ENCODE results near the gene PDIA6.

Gene PDIA6, protein sequence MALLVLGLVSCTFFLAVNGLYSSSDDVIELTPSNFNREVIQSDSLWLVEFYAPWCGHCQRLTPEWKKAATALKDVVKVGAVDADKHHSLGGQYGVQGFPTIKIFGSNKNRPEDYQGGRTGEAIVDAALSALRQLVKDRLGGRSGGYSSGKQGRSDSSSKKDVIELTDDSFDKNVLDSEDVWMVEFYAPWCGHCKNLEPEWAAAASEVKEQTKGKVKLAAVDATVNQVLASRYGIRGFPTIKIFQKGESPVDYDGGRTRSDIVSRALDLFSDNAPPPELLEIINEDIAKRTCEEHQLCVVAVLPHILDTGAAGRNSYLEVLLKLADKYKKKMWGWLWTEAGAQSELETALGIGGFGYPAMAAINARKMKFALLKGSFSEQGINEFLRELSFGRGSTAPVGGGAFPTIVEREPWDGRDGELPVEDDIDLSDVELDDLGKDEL

DNA sequence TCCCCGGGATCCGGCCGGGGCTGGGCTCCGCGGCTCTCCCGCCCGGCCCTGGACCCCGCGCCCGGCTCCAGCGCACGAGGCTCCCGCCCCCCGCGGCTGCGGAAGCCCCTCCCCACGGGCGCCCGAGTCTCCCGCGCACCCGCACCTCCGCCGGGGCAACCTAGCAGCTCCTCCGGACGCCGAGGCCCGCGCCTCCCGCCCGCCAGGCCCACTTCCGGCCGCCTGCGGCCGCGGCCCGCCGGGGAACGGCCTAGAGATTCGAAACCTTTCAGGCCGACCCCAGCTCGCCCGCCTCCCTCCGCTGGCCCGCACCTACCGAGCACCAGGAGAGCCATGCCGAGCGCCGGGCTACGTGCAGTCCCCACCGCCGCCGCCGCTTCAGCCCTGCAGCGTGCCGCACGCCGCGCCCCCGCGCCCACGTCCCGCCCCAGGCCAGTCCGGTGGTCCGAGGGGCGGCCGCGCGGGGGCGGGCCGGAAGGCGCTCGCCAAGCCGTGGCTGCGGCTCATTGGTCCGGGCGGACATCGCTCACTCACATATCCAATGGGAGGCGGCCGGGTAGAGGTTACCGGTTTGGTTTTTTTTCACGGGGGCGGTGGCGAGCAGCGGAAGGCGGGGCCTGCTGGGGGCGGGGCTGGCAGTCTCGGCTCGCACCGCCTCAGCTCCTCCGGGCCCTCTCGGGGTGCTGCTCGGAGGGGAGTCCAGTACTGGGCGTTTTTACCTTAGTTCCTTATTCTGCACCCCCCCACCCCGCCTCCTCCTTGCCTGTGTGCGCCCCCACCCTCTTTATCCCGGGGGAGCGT lies at the start of gene PDIA6:
PDIA6 (minus strand) TSS at position 424 of the 801 bp plus-strand sequence; CDS start at position 335, 89 bp downstream.
- DNase-seq = peak; percentile 89

DNA sequence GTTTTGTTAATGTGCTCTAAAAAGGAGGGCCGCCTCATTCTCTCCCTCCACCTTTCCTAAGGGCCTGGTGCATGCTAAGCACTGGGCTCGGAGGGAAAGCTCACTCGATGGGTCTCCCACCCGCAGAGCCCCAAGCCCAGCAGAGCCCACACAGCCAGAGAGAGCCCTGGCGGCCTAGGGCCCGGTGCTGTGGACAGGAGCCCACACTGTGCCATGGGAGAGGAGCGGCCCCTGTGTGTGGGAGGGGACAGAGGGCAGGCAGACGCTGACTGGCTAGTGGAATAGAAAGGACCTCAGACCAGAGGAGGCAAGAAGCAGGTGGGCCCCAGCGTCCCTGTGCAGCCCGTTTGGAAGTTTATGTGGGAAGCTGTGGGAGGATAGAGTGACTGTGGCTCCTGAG lies 49.7 kb upstream of the PDIA6 start:
- DNase-seq = no peak

DNA sequence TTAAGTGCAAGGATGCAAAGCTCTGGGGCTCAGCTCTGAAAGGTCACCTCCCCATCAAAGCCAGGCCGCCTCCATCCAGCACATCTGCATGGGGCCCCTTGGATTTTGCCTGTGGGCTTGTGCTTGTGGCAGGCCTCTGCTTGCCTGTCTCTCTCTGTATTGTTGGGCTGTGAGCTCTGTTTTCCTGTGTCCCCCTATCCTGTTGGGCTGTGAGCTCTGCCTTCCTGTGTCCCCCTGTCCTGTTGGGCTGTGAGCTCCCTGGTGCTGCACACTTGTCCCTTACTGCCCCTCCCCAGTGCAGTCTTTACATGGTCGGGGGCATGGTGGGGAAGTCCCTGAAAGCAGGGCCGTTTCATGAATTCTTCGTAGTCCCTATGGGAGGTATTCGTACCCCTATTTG lies 49.2 kb upstream of the PDIA6 start:
- DNase-seq = no peak

DNA sequence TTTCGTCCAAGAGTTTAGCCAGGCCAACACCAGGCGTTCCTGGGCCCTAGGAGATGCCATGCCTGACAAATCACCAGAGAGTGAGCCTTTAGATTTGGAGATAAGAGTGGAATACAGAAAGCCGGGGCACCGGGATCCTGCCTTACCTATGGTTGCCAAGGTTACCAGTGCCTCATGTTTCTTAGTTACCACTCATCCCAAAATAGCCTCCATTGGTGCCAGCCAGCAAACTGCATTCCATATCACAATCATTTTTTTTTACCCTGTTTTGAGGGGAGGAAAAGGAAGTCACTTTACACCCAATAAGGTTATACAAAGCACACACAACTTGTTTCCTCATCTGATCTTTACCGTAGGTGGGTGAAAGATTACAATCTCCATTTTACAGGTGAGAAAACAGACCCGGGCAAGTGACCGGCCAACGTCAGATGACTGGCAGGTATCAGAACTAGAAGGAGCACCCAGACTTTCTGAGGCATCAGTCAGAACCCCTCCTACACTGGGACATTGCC lies 48.3 kb upstream of the PDIA6 start:
- DNase-seq = no peak

DNA sequence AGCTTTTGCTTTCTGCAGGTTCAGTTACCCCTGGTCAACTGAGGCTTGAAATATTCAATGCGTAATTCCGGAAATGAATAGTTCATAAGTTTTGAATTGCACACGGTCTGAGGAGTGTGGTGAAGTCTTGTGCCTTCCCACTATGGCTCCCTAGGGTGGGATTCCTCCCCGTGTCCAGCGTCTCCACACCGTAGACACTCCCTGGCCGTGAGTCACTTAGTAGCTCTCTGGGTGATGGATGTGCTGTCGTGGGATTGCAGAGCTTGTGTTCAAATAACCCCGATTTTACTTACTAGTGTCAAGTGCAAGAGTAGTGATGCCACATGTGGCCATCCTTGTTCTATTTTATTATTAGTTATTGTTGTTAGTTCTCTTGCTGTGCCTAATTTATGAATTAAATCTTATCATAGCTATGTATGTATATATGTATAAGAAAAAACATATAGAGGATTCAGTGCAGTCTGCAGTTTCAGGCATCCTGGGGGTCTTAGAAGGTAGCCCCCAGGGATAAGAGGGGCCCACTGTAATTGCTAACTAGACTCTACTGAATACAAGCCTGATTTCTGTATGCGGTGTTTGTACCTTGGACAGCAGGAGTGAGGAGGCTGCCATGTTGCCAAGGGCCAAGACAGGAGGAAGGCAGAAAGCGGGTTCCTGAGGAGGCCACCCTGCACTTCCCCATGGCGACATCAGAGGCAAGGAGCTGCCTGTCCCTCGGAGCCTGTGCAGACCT lies 47.7 kb upstream of the PDIA6 start:
- DNase-seq = no peak

DNA sequence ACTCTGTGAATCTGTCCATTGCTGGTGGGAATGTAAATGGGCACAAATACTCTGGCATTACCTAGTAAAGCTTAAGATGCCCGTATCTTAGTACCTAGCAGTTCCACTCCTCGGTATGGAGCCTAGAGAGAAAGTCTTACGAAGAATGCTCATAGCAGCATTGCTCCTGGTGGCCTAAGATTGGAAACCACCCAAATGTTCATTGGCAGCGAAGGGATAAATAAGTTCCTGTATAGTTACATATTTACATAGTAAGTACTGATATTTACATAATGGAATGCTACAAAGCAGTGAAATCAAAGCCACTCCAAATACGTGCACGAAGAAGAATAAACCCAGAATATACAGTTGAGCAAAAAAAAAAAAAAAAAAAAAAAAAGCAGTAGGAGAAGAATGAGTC lies 46.7 kb upstream of the PDIA6 start:
- no peak for DNase-seq

DNA sequence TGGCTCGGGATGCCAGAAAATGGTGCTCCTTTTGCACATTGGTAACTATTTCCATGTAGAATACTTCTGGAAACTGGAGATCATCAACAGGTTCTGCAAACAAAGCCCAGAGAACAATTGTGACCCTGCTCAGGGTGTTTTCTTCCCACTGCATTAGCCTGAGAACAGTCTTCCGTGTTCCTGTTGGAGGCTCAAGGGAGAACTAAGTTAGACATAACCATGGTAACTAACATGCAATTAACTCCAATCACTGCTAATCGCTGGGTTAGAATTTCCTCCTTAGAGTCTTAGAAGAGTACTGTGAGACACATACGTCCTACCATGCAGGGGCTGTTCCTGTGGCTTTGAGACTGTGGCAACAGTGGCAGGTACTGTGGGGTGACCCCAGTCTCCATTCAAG lies 36.0 kb upstream of the PDIA6 start:
- DNase-seq = no peak

DNA sequence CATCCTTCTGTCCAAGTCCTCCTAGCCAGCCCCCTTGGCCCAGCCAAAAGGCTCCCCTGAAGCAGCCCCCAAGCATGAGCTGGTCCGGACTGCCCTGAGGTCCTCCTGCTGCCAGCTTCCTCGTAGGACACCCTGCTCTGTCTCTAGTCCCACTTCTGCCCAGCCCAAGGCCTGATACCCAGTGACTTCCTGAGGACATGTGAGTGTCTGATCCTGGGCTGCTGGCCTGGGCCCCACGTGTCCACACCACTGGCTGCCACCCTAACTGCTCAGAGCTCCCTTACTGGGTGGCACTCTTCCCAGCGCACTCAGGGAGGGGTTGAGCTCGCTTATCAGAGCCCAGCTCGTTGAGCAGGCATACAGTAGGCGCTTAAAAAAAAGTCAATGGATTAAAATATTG lies 34.4 kb upstream of the PDIA6 start:
- DNase-seq = no peak

DNA sequence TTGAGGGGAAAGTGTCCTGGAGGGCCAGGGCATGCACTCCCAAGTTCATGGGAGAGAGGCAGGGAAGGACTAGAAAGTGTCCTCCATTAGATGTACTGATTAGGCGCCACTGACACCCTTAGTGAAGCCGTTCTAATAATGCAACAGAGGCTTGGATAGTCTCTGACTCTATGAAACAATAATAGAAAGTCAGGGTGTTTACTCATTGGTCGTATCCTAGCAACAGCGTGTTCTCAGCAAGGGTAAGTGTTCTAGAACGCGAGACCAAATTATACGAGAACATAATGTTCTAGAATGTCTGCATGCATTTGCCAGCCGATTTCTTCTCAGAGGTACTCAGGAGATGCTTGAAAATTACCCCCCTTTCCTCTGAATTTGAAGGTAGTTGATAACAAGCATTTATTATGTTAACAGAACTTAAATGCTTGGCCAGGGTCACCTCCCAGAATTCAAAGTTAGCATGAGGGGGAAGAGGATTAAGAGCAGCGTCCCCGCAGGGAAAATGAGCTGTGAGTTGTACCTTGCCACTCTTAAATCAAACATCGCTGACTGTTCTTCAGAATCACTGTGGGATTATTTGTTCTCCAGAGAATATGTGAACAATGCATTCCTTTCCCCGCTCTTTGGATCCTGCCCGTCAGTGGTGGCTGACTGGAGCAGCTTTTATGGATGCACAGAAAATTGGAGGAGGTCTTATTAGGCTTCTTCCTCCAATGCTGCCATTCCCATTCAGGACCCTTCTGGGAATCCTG lies 33.7 kb upstream of the PDIA6 start:
- no peak for DNase-seq

DNA sequence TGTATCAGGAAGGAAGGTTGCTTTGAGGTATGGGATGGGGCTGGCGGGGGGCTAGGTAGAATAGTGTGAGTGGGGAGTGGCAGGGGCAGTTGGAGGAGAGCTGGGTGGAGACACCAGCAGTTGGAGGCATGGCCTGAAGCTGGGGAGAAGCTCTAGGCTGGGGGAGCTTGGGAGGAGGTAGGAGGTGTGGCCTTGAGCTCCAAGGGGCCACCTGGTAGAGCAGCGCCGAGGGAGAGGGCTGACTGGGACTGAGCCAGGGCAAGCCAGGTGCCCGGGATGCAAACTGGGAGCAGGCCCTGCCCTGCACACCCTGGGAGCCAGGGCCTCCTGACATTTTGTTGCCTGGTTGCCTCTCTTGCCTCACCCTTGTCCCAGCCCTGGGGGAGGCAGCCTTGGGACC lies 33.1 kb upstream of the PDIA6 start:
- no peak for DNase-seq

DNA sequence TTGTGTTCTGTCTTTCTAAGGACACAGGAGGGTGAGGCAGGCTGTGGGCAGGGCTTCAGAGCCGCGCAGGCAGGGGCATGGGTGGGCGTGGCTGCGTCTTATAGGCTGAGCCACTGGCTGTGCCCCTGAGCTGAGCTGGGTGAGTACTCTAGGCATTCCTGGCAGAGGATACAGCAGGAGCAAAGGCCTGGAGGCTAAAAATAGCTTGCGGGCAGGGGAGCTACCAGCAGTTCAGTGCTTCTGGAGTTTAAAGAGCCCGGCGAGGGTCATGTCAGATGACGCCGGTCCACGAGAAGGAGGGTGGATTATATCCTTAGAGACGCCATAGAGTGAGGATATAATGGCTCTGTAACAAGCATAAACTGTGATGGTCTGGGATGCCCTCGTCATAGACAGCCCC lies 31.5 kb upstream of the PDIA6 start:
- no peak for DNase-seq

DNA sequence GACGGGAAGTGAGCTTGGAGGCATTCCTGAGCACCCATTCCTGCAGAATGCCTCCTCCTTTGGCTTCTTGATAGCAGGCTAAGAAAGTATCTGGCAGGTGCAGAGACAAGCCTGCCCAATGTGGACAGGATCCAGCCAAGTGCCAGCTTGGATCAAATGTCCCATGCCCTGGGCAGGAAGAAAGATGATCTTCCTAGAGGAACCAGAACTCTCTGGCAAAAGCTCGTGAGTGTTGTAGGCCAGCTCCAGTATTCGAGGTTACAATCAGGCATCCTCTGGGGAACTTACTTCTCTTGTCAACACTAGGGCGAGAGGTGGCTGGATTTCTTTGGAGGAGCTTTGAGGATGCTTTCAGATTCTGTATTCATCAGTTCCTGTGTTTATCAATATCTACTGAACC lies 29.9 kb upstream of the PDIA6 start:
- DNase-seq = no peak

DNA sequence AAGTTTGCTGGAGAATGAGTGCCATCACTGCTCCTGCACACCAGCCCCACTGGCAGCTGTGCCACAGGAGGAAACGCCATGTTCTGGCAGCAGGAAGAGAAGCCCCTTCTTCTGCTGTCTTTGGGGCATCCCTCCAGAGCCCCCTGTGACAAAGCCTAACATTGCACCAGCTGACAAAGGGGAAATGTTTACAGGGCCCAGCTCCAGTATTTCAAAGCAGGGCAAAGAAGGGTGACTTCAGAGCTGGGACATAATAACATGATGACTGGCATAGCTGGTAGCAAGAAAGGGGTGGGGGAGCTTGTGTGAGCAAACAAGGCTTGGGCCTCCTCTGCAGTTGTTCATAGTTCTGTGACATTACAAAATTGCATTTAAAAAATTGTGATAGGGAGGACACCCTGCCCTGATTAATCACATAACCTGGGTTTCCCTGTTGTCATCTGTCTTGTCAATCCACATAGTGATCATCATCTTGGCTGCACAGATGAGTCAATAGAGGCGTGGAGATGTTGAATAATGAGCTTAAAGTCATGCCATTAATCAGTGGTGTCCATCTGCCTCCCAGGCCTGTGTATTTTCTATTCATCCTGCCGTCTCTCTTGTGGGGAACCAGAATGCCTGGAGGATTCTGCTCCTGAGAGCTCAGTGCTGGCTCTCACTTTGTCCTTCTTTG lies 29.1 kb upstream of the PDIA6 start:
- no peak for DNase-seq

DNA sequence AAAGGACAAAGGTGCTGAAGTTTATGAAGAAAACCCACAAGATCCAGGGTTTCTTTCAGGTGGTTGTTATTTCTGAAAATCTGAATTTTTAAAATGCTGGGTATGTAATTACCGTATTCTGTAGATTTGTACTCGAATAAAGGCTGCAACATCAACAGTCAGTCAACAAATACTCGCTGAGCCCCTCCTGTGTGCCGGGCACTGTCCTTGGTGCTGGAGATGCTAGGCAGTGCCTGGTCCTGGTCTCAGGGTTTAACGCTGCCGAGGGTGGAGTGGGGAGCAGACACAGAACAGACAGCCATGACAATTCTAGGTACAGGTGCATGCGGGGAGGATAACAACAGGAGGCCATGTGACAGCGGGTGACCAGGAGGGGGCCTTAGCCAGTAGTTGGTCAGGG lies 27.2 kb upstream of the PDIA6 start:
- no peak for DNase-seq

DNA sequence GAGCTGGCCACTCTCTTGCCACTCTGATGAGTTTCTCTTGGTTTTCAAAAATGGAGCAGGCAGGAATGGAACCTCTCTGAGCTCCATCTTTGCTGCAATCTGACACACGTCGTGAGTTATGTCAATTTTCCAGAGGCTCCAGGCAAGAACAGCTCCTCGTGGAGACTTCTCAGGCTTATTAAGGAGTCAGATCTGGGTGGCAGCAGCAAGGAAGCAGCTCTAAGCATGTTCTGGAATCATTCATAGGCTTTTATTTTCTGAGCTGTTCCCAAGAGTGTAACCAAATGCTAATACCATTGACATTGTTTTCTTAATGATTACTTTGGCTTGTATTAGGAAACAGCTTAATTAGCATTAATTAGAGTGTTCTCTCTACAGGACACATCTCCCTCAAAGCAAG lies 26.1 kb upstream of the PDIA6 start:
- DNase-seq = no peak

DNA sequence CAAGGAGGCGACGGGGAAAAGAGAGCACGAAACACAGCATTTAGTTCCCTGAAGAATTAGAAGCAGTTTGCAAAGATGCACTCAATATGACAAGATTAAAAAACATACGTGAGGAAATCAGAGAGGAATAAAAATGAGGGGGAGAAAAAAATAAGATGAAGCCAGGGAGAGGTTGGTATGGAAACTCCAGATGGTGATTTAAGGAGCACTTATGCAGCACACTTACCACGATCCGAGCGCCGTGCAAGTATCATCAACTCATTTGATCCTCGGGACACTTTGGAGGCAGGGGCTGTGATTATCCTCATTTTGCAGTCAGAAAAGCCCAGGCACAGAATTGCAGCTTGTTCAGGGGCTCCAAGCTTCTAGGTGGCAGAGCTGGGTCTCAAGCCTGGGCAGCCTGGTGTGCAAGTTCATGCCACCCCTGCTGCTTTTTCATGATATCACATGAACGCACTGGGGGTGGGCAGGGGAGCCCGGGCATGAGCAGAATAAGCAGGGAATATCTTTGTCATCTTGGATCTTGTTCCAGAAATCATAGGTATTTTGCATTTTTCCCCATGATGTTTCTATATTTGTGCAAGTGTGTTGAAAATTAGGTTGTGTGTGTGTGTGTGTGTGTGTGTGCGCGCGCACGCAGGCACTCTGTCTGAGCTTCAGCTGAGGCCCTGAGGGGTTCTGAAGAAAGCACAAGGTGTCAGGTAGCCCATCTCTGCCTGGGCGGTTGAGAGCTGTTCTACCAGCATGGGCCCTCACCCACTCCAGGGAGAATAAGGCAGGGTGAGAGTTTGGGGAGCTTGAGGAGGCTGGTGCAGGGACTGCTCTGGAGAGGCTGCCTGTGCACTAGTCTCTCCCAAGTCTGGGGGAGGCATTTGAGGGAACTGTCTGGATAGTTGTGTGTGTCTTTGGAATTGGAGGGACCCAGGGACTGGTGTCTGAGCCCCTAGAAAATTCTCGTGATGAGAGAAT lies 25.0 kb upstream of the PDIA6 start:
- no peak for DNase-seq

DNA sequence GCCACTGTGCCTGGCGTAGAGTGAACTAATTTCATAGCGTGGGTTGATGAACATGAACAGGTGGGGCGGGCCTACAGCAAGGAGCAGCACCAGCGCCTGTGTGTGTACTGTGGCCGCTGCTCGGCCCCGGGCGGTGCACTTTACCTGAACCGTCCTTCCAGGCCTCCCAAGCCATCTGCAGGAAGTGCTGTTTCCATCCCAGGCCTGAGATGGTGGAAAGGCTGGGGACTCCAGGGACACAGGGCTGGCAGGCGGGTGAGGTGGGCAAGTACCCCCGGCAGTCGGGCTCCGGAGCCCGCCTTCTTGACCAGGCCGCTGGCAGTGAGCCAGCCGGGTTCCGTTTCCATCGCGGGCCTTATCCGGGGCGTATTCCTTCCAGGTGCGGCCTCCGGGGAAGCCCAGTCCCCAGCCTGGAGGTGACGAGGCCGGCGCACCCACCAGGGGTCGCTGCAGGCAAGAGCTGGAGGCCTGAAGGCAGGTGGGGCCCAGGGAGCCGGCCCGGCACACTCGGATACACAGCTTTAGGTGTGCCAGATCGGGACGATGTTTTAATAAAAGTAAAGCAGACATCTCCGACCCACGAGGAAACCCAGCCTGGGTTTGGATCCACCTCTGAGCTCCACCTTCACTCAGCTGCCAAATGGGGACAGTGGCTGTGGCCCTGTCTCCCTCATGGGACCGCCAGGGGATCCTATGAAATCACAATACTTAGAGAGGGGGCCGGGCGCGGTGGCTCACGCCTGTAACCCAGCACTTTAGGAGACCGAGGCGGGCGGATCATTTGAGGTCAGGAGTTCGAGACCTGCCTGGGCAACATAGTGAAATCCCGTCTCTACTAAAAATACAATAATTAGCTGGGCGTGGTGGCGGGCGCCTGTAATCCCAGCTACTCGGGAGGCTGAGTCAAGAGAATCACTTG lies 22.7 kb upstream of the PDIA6 start:
- no peak for DNase-seq

DNA sequence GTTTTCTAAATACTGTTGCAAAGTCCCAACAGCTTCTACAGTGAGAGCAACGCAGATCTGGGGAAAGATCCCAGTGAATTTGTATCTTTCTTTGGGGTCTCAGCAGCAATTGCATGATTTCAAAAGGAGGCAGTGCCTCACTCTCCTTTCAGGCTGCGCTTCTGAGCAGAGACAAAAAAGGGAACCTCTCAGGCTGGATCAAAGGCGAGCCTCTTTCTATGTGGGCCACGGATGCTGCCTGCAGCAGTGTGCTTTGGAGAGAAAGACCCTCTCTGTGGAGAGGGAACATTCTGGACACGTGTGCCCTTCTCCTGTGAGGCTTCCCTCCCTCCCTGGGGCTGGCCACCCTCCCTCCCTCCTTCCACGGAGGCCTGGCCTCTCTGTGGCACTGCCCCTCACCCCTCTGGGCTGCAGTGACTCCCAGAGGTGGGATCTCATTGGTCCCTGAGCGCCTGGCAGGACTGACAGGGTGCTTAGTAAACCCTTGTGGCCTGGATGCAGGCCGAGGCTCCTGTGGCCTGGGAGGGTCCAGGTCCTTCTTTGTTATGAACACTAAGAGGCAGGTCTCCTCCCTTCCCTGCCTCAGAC lies 21.6 kb upstream of the PDIA6 start:
- no peak for DNase-seq

DNA sequence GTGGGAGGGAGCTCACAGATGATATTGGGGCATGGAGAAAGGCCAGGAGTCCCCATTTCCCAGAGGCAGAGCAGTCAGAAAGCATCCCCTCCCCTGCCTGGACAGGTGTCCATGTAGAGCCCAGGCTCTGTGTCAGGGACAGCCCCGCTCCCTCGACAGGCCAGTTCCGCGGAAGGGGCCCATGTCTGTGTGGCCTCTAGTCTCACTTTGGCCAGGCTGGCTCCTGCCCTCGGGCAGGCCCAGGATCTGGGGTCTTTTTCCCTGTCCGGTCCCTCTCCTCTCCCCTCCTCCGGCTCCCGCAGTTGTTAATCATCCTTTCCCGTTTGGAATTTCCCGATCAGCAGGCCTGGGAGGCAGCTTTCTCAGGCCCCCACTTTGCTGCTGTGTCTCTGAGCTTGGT lies 20.4 kb upstream of the PDIA6 start:
- DNase-seq = no peak
